SK-N-DZ (cell line): Measurements from ENCODE around the gene CAP1.
A peak's percentile ranks its signal among the peaks of the same experiment; 100 is the strongest.

Source experiments
- DNase-seq: peaks from one replicate; pipeline ENCODE4 v3.0.0-alpha.2; 2015; ENCODE audit warnings: low spot score

Gene CAP1

DNA sequence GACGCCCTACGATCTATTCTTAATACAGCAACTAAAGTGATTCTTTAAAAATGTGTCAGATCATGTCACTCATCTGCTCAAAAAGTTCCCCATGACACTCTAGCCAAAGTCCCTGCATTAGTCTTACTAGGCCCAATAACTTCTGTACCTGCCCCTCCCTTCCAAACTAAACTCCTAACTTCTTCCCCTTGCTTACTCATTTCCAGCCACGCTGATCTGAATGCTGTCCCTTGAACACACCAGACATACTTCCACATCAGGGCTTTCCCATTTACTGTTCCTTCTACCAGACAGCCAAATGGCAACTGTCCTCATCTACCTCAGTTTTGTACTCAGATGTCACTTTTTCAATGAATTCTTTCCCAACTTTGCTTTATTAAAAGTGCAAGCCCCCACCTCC lies 55.3 kb downstream of the CAP1 start:
- no peak for DNase-seq

DNA sequence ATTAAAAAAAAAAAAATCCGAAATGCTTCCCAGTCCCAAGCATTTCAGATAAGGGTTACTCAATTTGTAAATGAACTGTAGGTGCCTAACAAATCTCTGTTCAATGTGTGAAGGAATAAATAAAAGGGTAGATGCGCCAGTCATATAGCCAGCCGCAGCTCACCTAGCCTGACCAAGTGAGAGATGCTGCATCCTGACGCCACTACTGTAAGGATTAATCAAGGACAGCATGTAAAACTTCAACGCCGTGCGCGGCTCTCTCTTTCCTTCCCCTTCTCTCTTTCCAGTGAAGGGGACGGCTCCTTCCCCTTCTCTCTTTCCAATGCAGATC lies 56.1 kb downstream of the CAP1 start:
- DNase-seq, result peak; percentile 6

DNA sequence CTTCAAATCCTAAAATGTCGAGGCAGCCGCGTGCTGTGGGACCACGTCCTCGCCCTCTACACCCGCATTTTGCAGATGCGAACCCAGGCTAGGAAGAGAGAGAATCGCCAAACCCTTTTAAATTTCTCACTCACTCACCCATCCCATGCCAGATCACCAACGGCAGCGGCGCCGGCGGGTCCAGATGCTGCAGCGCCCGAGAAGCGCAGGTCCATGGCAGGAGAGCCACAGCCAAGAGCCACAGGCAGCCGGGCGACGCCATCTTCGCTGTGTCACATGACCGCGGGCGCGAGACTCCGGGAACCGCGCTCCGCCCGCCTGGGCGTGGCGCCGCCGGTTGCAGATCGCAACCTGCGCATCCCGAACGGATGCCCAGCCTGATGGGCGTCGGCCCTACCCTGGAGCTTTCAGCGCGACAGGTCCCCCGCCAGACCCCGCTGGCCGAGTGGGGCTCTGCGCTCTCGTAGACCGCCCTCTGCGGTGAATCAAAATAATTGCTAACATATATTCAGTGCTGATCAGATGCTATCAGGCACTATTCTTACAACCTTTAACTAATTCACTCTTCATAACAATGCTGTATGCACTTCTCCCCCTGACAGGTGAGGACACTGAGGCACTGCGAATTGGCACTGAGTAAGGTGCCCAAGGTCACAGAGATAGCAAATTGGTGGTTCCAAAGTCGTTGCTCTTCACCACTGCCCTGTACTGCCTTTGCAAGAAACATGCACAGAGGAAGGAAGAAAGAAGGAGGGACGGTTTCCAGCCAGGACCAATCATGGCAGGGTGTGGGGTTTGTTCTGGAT lies 56.7 kb downstream of the CAP1 start, which contains the start of gene PPT1:
PPT1 (minus strand) TSS at position 276 of the 806 bp plus-strand sequence; CDS start at position 262, 14 bp downstream.
- peak; percentile 72 for DNase-seq

DNA sequence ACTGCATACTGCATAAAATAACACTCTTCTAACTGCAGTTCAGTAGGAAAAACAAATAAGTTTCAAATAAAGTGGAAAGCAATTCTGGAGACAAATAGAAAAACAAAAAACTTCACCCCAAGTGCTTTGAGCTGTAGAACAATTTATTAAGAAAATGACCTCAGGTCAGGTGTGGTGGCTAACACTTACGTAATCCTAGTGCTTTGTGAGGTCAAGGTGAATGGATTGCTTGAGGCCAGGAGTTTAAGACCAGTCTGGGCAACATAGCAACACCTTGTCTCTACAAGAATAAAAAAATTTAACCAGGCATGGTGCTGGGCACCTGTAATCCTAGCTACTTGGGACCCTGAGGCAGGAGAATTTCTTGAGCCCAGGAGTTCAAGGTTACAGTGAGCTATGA lies 61.5 kb downstream of the CAP1 start:
- DNase-seq, result no peak

DNA sequence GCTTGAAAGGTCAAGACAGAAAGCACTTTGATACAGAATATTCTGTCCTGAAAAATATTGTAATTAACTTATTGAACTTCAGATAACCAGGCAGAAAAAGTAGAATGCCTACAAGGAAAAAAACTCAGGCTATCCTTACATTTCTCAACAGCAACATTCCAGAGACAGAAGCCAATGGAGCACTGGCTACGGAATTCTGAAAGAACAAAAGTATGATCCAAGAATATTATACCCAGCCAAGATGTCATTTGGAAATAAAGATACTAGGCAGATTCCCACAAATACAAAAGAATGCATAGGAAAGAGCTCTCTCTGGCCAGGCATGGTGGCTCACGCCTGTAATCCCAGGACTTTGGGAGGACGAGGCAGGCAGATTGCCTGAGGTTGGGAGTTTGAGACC lies 62.4 kb downstream of the CAP1 start:
- DNase-seq, result no peak

DNA sequence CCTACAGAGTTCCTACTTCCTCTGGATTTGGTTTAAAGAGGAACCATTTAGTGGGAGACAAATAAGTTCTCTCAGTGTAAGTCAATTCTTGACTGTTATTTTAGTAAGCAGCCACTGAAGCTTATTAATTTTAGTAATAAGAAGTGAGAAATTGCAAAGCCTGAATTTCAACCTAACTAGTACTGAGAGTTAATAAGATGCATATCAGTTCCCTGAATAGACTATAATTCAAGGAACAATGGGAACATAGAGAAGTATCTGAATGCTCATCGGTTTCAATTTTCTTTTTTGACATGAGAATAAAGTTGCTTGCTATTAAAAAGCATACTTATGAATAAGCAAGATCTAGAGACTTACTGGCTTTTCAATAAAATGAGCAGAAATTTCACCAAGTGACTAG lies 64.5 kb downstream of the CAP1 start:
- DNase-seq, result no peak

DNA sequence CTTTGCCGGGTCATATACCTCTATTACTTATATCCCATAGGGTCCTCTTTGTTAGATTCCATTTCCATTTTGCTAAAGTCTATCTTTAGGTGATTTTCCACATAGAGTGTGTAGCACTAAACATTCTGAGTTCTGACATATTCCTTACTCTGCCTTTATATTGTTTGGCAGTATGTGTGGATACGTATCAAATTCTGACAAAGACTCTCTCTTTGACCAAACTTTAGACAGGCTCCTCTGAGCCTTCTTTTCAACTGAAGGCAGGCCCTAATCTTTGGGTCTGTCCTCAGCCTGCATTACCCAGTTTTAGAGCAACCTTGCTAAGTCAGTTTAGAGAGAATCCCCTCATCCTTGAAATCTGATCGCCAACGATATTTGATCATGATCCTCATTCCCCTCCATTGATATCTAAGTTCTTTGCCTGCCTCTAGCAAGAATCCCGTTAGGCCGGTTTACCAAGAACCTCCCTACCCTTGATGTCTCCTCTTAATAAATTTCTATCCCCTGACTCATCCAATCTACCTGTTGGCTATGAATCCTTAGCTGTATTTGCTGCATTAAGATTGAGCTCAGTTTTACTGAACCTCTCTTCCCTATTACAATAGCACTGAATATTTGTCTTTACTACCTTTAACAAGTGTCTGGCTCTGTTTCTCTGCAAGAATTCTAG lies 66.9 kb downstream of the CAP1 start:
- no peak for DNase-seq

DNA sequence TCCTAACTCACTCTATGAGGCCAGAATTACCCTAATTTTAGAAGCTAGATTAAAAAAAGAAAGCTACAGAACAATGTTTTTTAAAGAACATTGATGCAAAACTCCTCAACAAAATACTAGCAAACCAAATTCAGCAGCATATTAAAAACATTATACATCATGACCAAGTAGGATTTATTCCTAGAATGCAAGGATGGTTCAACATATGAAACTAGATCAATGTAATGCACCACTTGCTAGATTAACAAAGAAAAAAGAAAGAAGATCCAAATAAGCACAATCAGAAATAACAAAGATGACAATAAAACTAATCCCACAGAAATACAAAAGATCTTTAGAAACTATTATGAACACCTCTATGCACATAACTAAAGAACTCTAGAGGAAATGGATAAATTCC lies 69.9 kb downstream of the CAP1 start:
- no peak for DNase-seq

DNA sequence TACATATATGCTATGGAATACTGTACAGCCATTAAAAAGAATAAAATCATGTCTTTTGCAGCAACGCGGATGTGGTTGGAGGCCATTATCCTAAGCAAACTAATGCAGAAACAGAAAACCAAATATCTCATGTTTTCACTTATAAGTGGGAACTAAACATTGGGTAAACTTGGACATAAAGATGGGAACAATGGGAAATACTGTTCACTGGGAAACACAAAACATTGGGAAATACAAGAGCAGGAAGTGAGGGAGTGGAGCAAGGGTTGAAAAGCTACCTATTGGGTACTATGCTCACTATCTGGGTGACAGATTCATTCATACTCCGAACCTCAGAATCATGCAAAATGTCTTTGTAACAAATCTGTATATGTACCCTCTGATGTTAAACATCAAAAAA lies 73.9 kb downstream of the CAP1 start:
- no peak for DNase-seq

DNA sequence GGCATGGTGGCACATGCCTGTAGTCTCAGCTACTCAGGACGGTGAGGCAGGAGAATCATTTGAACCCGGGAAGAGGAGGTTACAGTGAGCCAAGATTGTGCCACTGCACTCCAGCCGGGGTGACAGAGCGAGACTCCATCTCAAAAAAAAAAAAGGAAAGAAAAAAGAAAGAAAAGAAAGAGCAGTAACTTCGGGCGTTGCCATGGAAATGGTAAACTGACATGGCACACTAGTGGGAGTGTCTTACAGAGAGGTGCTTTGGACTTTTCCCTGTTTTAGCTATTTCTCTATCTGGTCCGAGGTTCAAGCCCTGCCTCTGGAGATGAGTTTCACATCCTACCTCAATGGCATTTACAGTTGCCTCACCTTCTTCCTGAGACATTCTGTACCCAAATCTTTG lies 79.6 kb downstream of the CAP1 start:
- DNase-seq, result no peak
